D341Med (cell line): Measurements from ENCODE around the gene TBXA2R.
"Not testable (repeated sequence)": the region's sequence is repeated elsewhere in the genome, so short reads cannot be mapped to it uniquely, and the experiment has no call there.

Experiments
- DNase-seq: peaks from one replicate; pipeline ENCODE4 v3.0.0; 2012; ENCODE audit warnings: low spot score

The TBXA2R gene

DNA sequence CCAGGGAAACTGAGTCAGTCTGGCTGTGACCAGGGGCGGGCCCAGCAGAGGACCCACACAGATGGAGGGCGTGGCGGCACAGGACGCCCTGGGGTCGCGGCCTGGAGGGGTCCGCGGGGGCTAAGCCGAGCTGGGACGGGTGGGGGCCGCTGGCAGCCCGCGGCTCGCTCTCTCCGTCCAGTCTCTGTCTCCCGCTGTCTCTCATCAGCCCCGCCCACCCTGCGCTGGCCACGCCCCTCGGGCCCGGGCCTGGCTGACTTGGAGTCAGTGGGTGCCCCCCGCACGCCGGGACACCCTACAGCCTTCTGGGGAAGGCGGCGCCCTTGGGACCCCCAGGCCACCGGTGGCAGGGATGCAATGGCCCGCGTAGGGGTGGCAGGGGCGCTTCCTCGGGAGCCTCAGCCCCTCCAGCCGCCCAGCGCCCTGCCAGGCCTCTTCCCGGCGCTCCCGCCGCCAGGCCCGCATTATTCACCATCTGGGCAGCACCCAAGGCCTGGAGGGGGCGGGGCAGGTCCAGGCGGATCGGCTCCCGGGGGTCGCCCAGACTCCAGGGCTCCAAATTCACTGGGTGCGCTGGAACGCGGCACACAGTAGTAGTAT, at the start of gene TBXA2R:
TBXA2R (minus strand) TSS at position 186 of the 600 bp plus-strand sequence. CDS start 6,241 bp downstream, outside the sequence.
- DNase-seq = peak; percentile 73

DNA sequence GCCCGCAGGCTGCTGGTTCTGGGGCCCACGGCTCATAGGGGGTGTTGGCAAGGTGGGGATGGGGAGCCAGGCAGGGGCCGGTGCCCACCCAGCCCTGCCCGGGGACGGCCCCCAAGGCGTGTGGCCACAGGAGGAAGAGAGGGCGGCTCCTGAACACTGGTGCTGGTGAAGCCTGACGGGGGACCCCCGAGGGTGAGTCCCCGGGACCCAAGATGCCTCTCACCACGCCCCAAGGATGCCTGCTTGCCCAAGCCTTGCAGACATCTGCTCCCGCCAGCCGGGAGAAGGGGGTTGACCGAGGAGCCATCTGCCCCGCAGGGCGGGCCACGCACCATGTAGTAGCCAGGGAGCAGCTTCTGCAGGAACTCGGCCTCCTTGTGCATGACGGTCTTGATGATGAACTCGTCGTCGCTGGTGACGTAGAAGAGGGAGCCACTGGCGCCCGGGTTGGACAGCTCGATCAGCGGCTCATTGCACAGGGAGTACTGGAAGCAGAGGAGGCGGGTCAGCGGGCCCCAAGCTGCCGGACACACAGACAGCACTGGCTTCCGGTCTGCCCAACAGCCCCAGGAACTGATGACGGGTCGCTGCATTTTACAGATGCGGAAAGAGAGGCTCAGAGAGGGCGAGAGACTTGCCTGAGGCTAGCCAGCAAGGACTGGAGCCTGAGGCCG, 49.5 kb upstream of the TBXA2R start:
- no peak for DNase-seq

DNA sequence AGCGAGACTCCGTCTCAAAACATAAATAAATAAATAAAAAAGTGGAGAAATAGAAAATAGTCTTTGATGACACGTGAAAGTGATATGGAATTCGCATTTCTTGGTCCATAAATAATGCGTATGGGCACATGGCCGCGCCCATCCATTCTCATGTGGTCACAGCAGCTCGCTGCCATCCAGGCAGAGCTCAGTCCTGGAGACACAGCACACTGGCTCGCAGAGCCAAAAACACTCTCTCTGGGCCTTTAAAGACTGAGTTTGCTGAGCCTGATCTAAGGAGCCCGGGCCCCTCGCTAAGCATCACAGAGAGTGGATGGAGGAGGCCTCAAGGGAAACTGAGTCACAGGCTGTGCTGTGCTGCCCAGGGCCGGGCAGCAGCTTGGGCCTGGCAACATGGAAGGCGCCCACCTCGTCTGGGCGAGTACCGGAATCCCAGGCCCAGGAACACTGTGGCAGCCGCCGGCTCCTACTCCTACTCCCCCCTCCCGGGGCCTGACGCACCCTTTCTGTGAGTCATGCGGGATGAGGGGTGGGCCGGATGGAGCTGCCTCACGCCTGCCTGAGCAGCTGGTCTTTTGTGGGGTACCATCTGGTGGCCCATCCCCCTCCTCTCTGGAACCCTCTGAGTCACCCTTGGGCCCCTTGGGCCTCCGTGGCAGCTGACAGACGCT, 48.9 kb upstream of the TBXA2R start:
- DNase-seq = peak; percentile 85

DNA sequence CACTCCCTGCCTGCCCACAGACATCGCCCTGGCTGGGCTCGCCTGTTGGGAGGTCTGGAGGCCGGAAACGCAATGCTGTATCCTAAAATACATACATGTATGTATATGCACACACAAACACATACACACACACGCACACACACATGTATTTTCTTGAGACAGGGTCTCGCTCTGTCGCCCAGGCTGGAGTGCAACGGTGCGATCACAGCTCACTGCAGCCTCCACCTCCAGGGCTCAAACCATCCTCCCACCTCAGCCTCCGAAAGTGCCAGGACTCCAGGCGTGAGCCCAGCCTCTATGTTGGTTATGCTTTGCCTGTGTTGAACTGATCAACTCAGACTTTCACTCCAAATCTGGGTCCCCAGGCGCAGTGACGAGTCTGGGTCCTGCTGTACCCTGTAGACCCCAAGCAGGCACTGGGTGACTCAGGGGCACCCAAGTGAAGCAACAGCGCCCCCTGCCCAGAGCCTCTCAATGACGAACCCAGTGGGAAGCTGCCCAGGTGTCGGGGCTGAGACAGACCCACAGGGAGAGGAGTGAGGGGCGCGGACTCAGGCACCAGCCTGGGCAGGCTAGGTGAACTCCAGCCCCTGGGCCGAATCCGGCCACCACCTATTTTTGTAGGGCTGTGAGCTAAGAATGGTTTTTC, 47.3 kb upstream of the TBXA2R start:
- DNase-seq = peak; percentile 69

DNA sequence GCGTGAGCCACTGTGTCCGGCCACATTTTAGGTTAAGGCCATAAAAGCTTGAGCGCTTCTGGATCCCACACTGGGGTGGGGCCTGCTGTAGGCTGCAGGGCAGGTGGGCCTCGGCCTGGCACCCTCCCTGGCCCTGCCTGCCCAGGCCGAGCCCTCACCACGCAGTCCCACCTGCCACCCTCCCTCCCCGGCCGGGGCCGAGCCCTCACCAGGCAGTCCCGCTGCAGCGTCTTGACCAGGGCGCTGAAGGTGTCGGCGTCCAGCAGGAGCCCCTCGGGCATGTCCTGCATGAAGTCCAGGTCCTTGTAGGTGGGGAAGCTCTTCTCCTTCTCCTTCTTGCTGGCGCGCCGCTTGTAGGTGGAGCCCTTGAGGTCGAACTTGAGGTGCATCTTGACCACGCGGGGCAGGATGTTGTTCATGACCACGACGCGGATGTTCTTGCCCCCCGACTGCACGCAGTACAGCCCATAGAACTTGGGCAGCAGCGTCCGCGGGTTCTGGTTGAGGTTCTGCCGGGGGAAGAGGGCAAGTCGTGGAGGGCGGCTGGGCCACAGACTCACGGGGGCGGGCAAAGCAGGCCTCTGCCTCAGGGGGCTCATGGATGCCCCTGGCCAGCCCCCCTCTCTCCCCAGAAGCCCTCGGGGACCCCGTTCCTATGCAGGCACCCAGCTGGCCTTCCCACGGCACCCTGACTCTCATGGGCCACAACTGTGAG, 46.6 kb upstream of the TBXA2R start:
- no peak for DNase-seq

DNA sequence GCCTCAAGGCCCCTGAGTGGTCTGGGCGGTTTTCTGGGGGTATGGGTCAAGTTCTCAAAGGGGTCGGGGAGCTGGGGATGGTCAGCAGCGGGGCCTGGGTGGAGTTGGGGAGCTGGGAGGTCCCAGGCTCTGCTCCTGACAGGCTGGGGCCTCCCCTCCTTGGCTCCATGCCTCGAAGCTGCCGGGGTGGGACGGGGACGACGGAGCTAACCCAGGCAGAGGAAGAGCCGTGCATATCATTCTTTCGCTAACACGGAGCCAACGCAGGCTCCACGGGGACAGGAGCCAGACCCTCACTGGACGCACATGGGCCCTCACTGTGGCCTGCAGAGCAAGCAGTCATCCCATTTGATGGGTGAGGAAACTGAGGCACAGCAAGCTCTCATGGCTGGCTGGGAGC, 45.7 kb upstream of the TBXA2R start:
- no peak for DNase-seq

DNA sequence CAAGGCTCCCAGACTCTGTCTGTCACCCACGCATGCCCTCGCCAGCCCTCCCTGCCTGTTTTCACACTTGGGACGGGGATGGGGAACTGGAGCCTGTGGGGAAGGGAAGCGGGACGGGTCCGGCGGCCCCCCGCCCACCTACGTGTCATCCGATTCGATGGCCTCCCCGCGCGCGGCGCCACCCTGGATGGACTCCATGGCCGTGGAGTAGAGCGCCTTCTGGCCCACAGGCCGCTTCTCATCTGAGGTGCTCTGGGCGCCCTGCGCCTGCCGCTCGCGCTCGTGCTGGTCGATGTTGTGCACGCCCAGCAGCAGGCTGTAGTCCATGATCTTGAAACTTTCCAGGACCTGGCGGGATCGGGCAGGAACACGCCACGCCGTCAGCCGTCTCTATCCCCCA, 45.0 kb upstream of the TBXA2R start:
- no peak for DNase-seq

DNA sequence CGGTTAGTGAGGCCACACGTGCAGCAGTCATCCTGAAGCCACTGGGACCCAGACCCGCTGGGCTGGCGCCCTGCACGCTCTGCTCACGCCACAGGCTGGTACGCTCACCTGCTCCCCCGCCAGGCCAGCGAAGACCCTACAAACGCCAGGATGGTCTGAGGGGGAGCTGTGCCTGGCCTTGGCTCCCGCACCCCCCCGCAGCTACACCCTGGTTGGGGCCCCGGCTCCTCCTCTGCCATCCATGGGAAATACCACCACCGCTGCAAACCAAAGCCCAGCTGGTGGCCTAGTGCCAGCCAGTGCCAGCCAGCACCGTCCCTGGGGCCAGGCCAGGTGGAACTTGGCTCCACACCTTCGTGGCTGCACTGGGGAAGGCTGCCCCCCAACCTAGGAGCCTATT, 43.2 kb upstream of the TBXA2R start:
- DNase-seq = no peak

DNA sequence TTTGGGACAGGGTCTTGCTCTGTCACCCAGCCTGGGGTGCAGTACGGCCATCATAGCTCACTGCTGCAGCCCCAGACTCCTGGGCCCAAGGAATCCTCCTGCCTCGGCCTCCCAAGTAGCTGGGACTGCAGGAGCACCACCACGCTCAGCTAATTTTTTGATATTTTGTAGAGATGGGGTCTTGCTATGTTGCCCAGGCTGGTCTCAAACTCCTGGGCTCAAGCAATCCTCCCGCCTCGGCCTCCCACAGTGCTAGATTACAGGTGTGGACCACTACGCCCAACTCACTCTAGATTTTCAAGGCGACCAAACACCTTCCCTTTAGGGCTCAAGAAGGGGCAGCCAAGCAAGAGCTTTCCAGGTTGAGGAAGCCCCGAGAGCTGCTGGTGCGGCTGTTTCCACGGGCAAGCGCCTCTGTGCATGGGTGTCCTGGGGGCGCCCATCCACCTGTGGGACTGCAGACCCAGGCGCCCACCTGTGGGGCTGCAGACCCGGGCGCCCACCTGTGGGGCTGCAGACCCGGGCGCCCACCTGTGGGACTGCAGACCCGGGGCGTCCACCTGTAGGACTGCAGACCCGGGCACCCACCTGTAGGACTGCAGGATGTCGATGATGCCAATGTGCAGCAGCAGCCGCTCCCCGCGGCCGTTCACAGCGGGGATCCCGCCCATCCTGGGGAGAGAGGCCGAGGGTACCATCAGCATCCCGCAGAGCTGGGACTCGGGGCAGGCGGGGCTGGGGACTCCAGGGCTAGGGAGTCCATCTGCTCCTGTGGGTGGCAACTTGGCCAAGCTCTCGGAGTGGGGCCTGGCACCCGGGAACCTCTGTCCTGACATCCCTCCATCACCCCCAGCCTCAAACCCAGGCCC, 41.6 kb upstream of the TBXA2R start:
- no peak for DNase-seq

DNA sequence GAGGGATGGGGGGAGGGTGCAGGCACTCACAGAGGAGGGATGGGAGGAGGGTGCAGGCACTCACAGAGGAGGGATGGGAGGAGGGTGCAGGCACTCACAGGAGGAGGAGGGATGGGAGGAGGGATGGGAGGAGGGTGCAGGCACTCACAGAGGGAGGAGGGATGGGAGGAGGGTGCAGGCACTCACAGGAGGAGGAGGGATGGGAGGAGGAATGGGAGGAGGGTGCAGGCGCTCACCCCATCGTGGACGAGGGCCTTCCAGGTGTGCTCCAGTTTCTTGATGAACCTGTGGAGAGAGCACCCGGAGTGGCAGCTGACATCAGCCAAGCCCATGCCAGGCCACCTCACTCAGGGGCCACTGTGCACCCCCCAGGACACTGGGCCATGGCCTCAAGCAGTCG, 40.4 kb upstream of the TBXA2R start:
- DNase-seq = not testable (repeated sequence)

DNA sequence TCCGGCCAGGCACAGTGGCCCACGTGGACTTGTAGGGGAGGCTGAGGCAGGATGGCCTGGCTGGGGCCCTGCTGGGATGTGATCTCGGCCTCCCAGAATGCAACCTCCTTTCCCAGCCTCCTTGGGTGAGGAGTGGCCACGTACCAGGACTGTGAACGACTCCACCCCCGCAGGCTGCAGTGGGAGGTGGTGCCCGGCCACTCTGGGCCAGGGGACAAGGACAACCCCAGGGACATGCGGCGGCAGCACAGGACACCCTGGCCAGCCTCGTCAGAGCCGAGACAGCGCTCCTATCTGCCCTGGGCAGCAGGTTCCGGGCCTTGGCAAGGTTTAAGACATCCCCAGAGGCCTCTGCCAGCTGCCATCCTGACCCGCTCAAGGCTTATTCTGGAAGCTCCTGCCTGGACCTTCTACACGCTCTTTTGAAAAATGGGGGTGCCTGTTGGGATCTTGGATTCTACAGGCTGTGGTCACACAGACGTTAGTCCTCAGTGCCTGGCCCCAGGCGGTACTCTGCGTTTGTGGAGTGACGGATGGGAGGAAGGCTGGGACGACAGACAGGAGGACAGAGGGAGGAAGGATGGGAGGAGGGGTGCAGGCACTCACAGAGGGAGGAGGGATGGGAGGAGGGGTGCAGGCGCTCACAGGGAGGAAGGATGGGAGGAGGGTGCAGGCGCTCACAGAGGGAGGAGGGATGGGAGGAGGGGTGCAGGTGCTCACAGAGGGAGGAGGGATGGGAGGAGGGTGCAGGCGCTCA, 39.8 kb upstream of the TBXA2R start:
- no peak for DNase-seq

DNA sequence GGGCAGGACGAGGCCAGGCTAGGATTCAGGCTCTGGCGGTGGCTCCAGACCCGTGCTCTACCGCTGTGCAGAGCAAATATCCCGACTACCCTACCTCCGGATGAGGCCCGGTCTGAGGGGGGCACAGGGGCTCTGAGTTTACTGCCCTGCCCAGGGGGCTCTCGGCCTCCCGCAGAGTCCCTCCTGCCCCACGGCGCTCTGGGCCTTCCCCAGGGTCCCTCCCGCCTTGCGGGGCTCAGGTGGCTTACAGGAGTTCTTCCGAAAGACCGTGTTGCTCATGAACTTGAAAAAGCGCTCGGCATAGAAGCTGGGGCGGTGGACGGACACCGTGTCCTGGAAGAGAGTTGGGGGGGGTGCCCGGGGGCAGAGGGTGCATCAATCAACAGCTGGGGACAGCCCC, 39.1 kb upstream of the TBXA2R start:
- no peak for DNase-seq

DNA sequence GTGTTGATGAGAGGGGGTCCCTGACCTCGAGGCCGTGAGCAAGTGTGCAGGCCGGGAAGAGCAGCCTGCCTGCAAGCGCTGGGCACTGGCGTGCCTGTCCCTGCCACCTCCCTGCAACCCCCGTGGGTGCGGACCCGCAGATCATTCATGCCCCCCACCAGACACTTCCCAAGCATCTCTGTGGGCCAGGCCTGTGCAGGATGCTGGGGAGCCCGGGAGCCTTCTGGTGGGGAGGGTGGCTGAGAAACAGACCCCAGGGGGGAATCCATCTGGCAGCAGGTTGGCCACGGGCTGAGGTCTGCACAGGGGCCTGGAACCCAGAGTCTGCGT, 38.4 kb upstream of the TBXA2R start:
- no peak for DNase-seq

DNA sequence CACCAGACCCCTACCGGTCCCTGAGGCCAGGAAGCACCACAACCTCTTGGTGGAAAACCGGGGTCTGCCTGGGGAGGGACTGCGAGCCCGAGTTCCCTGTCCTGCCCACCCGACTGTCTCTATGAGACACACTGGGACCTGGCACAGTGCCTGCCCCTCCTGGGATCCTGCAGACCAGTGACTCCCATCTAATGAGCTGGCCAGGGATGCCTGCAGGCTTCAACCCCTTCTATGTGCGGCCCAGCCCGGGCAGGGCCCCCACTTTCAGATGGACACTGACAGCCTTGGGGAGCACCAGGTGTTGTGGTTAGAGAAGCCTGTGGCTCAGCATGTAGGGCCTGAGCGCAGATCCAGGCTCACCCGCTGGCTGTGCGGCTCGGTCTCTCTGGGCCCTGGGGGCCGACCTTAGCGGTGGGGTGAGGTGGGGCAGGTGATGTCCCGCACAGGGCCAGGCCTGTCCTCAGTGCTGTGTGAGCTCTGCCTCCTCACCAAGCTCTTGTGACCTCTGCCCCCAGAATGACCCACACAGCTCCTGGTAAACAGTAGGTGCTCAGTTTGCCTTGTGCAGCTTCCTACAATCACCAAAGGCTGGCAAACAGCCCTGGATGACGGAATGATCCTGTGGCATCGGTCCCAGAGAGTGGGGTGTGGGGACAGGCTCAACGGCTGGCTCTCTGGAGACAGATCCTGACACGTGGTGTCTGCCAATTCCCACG, 37.8 kb upstream of the TBXA2R start:
- DNase-seq = no peak

DNA sequence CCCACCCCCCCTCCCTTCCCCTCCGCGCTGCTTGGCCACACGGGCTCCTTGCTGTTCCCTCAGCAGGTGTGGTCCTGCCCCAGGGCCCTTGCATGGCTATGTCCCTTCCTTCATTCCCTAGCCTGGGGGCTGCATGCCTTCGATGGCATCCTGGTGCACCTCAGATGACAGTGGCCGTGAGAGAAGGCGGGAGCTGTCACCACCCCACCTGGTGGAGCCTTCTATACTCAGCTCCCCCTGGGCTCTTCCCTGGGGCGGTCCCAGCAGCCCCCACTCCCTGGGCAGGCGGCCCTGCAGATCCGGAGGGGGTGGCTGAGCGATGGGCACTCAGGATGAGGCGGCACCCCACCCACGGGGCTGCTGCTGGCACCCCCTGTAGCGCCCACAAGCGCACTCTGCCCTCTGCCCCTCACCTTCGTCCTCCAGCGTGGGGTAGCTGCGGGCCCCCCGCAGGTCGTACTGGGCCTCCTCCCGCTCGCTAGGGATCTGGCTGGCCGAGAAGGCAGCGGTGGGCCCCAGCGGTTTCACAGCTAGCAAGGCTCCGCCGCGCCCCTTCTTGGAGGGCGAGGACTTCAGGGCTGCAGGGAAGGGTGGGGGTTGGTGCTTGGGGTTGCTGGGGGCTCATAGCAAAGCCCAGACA, 37.1 kb upstream of the TBXA2R start:
- no peak for DNase-seq

DNA sequence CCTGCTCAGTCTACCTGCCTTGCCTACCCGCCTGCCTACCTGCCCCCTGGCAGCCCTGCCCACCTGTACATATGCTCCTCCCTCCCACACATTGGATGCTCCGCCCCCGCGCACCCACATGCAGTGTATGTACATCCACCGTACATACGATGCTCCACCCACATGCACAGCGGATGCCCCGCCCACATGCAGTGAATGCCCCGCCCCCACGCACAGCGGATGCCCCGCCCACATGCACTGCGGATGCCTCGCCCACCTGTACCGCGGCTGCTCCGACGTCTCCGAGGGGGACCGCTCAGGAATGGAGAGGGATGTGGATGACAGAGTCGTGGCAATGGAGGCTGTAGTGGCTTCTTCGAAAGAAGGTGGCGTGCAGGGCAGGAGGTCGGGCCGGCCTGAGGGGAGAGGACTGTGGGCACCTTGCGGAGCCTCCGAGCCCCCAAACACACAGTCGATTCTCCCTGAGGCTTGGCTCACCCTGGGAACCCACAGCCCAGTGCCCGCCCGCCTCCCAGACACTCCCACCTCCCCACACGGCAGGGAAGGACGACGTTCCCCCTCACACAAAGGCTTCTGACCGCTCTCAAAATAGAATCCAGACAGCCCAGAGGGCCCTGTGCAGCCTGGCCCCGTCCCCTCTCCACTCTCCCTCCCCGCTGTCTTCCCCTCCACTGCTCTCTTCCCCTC, 36.5 kb upstream of the TBXA2R start:
- no peak for DNase-seq

DNA sequence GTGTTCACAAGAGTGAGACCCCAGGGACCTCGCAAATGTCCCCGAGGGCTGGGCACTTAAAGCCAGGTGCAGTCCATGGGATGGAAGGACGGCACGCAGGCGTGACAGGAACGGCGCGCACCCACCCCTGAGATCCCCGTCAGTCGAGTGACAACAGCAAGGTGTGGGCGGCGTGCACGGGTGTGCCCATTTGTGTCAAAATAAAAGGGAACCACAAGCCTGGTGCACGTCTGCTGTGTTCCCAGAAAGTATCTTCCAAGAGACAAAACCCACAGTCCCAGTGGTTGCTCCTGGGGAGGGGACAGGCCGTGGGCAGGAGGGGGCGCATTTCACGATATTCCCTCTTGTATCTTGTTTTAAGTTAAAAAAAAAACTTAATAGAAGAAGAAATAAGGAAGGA, 35.6 kb upstream of the TBXA2R start:
- no peak for DNase-seq

DNA sequence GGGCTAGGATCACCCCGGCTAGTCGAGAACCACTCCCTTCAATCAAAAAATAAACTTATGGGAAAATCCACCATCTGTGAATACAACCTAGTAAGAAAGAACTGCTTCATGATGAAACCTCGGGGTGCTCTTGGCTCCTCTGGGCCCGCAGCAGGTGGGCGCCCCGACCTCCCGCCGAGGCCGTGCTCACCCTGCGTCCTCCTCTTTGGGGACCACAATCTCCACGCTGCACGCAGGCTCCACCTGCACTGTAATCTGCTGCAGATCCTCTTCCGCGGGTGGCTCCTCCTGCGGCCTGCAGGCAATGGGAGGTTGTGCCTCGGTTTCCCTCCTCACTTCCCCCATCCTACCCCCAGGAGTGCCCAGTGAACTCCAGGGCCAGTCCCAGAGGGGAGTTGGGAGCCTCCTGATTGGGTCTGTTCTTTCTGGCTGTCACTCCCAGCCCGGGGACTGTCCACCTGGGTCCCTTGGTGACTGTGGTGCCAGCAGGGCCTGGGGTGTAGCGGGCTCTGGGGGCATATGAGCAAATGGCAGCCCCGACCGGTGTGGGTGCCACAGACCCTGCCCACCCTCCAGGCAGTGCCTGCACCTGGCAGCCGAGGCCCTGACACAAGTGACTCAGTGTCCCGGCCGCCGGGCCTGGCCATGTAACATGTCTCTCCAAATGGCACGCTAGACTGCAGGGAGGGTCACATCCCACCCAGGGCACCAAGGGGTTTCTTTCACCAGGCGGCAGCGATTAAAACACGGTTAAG, 35.0 kb upstream of the TBXA2R start:
- DNase-seq = no peak
